ENCODE results near the gene TRIP11.
A peak's percentile ranks its signal among the peaks of the same experiment; 100 is the strongest.
"Not testable (repeated sequence)": the region's sequence is repeated elsewhere in the genome, so short reads cannot be mapped to it uniquely, and the experiment has no call there.

TRIP11 gene

DNA sequence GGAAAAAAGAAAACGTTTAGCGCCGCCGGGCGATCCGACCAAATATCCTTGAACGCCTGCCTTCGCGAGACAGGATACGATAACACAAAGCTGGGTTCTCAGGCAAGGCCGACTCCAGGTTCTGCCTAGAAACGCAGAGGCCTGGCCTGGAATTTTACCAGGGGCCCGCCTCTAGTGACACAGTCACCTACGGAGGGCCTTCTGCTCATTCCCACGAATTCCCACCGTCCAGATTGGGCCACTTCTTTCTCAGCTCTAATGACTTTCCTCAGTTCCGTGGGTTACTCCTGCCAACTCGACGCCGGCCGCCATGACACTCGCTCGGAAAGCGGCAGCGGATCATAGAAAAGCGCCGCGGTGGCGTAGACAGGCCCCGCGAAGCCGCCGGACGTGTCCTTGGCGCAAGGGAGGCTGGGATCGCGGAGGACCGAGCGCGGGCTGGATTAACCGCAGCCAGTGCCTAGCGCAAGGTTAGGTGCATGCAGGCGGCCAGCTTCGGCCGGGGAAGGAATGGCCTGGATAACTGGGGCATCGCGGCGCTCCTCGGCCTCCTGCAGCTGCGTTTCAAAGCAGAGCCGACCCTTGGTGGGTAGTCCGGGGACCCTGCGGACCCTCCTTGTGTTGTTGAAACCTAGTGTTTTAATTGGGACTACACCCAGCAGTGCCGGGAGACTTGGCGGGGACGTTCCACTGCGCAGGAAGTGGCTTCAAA is at the start of gene TRIP11:
TSS of gene TRIP11 (minus strand) at position 341 of the 712 bp plus-strand sequence. CDS start 374 bp downstream, outside the sequence.
- DNase-seq (ENCODE audit: insufficient read length, low spot score) (peak; percentile 91), FAIRE-seq (peak; percentile 72)

DNA sequence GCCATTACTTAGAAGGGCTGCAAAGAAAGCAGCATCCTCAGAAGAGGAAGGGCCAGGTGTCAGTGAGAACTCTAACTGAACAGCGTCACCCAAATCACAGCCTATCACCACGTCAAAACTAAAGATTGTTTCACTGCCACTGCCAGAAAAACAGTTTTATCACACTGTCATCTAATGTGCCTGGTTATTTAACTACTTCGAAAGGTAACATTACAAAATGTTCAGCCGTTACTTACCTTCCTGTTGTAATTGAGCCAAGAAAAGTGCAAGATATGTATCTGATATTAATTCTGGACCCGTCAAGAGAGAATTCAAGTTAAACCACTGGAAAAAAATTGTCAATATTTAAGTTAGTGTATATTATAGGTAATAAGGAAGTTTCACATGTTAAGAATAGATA is 48.6 kb upstream of the TRIP11 start:
- DNase-seq (ENCODE audit: insufficient read length, low spot score) (no peak), FAIRE-seq (no peak)

DNA sequence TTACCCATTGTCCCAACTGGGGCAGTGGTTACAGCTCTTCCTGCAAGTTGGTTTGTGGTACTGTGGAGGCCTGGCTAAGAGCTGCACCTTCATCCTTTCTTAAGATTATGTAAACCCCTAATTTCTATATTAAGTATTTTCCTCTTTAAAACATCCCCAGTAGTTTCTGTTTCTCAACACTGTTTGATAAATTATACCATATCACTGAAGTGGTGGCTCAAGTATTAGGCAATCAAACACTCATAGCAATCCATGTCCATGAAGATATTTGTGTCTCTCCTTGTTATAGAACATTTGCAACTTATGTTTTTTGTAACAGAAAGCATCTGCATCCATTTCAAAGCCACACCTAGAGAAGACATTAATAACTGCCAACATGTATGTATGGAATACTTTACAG is 34.7 kb upstream of the TRIP11 start:
- DNase-seq (ENCODE audit: insufficient read length, low spot score) (no peak), FAIRE-seq (no peak)

DNA sequence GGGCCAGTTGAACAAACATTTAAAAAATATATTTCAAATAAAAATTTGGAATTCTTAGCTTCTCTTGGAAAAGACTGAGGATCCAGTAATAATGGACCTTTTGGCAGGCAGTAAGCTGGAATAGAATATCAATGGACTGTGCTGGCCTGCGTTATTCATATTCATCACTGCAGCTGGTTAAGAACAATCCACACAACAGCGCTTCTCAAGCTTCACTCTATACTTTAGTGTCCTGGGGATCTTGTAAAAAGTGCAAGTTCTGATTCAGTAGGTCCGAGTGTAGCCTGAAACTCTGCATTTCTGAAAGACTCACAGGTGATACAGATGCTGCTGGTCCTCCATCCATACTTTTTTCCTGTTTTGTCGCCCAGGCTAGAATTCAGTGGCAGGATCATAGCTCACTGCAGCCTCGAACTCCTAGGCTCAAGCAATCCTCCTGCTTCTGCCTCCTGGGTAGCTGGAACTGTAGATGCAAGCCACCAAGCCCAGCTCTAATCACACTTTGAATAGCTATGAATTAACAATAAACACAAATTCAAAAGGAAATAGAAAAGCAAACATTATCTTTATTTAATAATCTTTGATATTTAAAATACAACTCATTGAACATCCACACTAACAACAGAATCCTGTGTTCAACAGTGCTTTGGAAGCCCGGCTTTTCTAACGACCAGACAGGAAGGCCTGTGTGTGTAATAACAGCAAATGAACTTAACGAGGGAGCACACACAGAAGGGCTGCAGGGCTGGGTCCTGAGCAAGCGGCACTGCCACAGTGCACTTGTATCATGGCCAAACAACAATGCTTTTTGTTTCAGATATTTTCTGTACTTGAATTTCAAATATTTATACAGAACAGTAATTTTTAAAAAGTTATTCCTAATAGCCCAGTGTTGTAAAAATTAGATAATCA is 18.4 kb upstream of the TRIP11 start:
- DNase-seq (ENCODE audit: insufficient read length, low spot score) (no peak), FAIRE-seq (no peak)

DNA sequence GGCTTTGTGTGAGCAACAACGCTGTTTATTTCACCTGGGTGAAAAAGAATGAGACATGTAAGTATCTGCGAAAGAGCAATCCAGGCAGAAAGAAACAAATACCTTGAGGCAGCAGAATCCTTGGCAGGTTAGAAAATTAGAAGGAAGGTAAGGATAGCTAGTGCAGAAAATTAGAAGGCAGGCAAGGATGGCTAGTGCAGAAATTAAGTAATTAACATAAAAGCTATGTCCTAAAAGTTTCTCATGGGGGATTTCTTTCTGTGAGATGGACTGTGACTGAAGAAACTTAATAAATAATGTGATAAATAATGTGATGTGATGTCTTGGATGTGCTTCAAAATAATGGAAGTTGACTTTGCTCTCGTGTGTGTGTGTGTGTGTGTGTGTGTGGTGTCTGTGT is 9.9 kb upstream of the TRIP11 start:
- FAIRE-seq (no peak), DNase-seq (ENCODE audit: insufficient read length, low spot score) (no peak)

DNA sequence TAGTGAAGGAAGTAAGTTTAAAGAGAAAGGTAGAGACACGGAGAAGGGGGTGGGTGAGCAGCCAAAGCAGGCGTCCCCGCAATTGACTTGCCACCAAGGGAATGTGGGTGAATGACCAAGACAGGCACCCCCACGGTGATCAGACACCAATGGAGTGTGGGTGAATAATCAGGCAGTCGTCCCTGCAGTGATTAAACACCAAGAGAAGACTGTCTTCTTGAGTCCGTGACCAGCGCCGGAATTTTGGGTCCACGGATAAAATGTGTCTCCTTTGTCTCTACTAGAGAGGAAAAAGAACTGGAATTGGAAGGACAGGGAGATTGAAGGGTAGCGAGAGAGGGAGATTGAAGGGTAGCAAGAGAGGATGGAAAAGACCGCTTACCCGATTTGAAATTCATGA is 9.4 kb upstream of the TRIP11 start:
- not testable (repeated sequence) for FAIRE-seq

DNA sequence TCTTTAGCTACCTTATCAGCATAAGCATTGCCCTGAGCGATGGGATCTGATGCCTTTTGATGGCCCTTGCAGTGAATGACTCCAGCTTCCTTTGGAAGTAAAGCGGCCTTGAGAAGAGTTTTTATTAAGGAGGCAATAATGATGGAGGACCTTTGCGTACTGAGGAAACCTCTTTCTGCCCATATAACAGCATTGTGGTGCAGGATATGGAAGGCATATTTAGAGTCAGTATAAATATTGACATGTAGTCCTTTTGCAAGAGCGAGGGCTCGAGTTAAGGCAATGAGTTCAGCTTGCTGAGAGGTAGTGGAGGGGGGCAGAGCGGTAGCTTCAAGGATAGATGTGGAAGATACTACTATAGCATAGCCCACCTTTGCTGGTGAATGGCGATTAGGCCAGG is 6.0 kb upstream of the TRIP11 start:
- not testable (repeated sequence) for DNase-seq (ENCODE audit: insufficient read length, low spot score); FAIRE-seq

More for the DNA sequence above, 9.4 kb upstream of the TRIP11 start:
- DNase-seq (ENCODE audit: insufficient read length, low spot score), result not testable (repeated sequence)

DNA sequence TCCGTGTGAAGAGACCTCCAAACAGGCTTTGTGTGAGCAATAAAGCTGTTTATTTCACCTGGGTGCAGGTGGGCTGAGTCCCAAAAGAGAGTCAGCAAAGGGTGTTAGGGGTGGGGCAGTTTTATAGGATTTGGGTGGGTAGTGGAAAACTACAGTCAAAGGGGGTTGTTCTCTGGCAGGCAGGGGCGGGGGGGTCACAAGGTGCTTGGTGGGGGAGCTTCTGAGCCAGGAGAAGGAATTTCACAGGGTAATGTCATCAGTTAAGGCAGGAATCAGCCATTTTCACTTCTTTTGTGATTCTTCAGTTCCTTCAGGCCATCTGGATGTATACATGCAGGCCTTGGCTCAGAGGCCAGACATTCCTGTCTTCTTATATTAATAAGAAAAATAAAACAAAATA is 1.9 kb upstream of the TRIP11 start:
- FAIRE-seq, result not testable (repeated sequence)

DNA sequence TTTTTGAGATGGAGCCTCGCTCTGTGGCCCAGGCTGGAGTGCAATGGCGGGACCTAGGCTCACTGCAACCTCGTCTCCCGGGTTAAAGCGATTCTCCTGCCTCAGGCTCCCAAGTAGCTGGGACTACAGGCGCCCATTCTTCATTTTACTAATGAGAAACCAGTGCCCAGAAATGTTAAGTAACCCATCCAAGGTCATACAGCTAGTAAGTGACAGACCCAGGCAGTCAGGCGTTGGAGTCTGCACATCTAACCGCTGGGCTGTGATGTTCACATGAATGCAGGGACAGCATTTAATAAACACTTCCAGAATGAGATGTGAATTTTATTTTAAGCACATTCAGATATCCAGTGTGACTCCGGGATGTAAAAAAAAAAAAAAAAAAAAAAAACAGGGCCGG is 1.3 kb upstream of the TRIP11 start:
- DNase-seq (ENCODE audit: insufficient read length, low spot score) (no peak), FAIRE-seq (no peak)

More for the DNA sequence above, 1.9 kb upstream of the TRIP11 start:
- DNase-seq (ENCODE audit: insufficient read length, low spot score), result not testable (repeated sequence)

DNA sequence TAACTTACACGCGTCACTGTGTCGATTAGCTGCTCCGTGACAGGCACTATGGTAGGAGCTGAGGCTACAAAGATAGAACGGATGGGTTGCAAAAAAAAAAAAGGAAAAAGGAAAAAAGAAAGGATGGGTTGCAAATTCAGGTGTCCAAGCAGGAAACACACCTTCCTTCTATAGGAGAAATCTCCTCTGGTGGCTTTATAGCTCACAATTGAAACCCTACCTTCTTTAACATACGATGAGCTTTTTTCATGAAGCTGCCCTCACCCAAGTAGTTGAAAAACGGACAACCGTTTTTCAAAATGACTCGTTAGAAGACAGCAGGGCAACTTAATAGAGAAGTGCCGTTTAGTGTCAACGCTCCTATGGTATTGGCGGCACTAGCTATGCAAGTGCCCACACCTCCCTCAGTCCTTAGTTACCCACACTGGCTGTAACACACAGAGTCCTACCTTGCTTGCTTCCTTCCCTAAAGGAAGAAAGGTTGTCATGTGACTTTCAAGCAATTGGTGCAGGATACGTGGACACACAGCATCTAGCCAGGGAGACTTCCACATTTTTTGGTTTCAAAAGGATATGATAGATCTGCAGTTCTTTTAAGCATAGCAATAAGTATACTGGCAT is 682 bp upstream of the TRIP11 start:
- peak; percentile 17 for DNase-seq (ENCODE audit: insufficient read length, low spot score)
- FAIRE-seq, result no peak

DNA sequence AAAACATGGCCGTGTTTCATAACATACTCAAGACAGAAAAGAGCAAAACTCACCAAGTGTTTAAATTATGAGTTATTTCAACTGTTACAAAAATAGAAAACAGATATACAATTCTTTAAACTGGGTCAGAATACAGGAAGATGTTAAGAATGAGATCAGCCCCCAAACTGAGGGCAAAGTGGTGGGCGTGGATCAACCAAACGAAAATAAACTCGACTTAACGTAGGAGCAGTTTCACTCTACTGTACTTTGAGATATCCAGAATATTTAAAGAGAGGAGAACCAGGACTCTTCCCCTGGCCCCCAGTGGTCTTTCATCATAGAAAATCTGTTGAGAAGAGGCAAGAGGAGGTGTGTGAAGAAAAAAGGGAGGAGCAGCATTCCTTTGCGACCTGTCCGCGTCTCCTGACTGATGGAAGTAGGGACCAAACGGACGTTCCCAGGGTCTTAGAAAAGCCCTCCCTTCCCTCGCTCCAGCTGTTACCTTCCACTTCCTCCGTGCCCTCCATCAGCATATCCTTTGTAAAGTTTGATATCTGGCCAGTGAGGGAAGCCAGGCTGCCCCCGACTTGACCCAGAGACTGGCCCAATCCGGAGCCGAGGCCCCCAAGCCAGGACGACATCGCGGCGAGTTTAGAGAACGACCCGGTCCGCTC is 668 bp downstream of the TRIP11 start:
- peak; percentile 85 for DNase-seq (ENCODE audit: insufficient read length, low spot score)
- FAIRE-seq, result no peak

DNA sequence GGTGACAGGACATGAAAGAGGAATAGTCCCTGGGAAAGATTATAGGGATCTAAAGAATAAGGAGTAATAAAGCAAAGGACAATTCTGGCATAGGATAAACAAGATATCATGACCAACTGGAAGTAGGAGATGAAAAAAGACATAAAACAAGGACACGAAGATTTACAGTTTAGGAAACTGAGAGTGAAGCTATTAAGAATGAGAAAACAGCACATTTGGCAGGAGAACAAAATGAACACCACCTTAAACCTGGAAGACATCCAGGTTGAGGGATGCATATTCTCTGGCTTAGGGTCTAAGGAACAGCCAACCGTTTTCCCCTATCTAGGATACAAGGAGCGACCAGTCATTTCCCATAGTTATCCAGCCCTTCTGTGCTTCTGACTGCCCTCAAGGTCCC is 1.9 kb downstream of the TRIP11 start:
- DNase-seq (ENCODE audit: insufficient read length, low spot score) (no peak), FAIRE-seq (no peak)

DNA sequence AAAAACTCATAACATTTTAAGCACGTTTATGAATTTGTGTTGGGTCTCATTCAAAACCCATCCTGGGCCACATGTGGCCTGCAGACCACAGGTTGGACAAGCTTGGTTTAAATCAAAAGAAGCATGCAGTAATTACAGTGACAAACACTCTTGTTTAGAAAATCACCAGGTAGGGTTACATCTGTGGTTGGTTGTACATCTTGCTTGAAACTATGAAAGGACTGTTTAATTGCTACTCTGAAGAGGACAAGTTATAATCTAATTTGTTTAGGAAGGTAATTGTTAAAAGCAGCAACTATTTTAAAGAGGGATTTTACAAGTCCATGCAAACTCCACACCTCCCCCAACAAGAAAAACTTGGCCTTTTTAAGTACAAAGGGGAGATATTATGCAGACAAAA is 4.0 kb downstream of the TRIP11 start:
- no peak for FAIRE-seq
- no peak for DNase-seq (ENCODE audit: insufficient read length, low spot score)

DNA sequence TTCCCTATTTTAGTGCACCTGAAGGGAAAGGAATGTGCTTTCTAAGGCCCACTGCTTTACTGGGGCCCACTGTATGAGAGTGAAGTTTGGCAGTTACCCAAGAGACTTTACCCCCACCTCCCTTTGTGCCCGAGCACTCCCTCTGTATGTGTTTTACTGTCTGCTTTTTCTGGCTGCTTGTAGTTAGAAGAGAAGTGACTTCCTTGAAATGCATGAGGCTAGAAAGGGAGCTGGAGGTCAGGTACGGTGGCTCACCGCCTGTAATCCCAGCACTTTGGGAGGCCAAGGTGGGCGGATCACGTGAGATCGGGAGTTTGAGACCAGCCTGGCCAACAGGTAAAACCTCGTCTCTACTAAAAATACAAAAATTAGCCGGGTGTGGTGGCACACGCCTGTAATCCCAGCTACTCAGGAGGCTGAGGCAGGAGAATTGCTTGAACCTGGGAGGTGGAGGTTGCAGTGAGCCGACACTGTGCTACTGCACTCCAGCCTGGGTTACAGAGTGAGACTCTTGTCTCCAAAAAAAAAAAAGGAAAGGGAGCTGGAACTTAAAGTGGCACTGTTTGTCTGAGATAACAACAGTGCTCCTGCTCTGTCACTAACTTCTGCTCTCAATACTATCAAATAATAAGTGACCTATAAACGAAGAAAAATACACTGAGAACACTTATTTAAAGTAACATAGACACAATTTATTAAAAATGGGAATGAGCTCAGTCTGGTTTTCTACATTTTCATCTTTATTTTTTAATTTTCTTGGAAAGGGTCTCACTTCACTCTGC is 5.8 kb downstream of the TRIP11 start:
- no peak for FAIRE-seq
- DNase-seq (ENCODE audit: insufficient read length, low spot score), result no peak

DNA sequence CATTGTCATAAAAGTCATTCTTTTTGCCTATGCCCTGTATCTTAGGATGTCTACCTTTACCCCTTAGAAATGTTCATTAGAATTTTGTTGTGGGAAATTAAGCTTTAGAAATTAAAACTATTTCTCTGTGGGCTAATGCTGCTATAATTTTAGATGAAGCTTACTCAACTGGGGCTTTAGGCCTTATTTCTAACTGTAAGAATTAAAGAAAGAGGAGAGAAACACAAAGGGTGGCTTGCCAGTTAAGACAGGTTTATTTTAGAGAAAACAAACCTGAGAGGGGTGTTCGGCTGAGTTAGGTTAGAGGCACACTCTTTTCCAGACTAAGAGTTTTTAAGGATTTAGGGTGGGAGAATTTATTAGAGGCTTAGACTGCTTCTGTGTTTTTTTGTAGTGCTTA is 6.4 kb downstream of the TRIP11 start:
- DNase-seq (ENCODE audit: insufficient read length, low spot score), result no peak
- FAIRE-seq, result no peak

DNA sequence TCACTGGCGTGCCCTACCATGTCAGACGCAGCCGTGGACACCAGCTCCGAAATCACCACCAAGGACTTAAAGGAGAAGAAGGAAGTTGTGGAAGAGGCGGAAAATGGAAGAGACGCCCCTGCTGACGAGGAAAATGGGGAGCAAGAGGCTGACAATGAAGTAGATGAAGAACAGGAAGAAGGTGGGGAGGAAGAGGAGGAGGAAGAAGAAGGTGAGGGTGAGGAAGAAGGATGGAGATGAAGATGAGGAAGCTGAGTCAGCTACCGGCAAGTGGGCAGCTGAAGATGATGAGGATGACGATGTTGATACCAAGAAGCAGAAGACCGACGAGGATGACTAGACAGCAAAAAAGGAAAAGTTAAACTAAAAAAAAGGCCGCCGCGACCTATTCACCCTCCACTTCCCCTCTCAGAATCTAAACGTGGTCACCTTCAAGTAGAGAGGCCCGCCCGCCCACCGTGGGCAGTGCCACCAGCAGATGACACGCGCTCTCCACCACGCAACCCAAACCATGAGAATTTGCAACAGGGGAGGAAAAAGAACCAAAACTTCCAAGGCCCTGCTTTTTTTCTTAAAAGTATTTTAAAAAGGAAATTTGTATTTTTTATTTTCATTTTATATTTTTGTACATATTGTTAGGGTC is 13.2 kb downstream of the TRIP11 start:
- no peak for FAIRE-seq
- no peak for DNase-seq (ENCODE audit: insufficient read length, low spot score)

DNA sequence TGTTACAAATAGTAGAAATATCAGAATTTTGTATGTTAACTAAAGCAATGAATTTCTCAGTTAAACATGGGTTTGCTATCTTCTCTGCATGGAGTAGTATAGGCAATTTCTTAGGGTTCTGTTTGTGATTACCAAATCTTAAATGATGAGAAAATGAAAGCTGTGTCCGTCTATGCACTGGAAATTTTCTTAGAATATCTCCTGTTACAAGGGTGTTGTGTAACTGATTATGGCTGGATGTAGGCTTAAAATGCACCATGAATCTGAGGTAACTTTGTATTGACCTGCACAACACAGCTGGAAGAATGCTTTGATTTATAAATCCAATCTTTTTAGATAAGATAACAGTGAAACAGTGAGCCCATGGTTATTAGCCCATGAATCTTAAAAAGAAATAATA is 17.8 kb downstream of the TRIP11 start:
- FAIRE-seq, result no peak
- no peak for DNase-seq (ENCODE audit: insufficient read length, low spot score)

DNA sequence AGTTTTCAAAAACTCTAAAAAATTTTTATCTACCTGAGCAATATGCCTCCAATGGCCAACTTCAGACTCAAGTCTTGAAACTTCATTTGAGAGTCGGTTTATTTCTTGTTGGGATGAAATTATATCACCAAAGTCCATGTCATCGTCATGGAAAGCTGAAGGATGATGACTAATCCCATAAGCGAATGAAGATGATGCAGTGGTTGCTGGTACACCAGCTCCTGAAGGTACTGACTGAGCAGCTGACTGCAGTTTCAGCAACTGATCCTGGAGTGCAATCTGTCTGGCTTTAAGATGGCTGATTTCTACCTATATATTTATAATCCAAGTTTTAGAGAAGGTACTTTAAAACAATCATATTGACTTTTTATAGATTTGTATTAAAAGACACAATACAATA is 18.3 kb downstream of the TRIP11 start:
- FAIRE-seq, result no peak

DNA sequence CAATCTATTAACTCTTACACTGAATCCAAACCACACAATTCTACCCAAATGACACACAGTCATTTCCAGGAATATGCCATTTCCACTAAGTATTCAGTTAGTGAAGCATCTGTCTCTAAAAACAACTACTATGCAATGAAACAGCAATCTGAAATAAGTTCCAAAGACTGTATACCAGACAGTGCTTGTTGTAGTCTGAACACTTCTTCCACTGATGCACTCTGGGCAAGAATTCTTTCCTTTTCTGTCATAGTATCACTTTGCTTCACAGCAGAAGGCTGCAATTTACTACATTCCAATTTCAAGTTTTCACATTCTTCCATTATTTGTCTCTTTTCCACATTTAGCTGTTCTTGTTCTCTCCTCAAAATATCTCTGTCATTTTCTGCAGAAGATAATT is 25.8 kb downstream of the TRIP11 start:
- FAIRE-seq, result no peak

More for the DNA sequence above, 18.3 kb downstream of the TRIP11 start:
- DNase-seq (ENCODE audit: insufficient read length, low spot score), result no peak

More for the DNA sequence above, 25.8 kb downstream of the TRIP11 start:
- no peak for DNase-seq (ENCODE audit: insufficient read length, low spot score)

Data from HTR-8/SVneo (cell line).